Measurements from ENCODE around the gene PRDM2.

The PRDM2 gene

DNA sequence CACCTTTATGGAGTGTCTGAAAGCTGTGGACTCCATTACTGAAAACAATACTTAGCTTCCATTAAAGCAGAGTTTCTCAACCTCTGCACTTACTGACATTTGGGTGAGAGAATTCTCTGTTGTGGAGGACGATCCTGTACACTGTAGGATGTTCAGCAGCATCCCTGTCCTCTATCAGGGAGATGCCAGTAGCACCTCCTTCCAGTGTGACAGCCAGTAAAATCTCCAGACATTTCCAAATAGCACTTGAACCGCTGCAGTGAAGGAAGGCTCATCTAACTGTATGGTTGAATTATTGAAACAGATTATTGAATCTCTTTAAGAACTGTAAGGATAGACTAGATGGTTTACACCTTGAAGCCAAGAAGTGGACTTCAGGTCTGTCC, 3.1 kb downstream of the PRDM2 start:
- in situ Hi-C loops (cut with MboI; ENCODE audit: low sequenced_read_pairs, unreplicated experiment): no loop called here
- TF ChIP-seq, protein P1, sequence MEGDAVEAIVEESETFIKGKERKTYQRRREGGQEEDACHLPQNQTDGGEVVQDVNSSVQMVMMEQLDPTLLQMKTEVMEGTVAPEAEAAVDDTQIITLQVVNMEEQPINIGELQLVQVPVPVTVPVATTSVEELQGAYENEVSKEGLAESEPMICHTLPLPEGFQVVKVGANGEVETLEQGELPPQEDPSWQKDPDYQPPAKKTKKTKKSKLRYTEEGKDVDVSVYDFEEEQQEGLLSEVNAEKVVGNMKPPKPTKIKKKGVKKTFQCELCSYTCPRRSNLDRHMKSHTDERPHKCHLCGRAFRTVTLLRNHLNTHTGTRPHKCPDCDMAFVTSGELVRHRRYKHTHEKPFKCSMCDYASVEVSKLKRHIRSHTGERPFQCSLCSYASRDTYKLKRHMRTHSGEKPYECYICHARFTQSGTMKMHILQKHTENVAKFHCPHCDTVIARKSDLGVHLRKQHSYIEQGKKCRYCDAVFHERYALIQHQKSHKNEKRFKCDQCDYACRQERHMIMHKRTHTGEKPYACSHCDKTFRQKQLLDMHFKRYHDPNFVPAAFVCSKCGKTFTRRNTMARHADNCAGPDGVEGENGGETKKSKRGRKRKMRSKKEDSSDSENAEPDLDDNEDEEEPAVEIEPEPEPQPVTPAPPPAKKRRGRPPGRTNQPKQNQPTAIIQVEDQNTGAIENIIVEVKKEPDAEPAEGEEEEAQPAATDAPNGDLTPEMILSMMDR (IDR thresholded peaks at IDR 0.05; ENCODE audit: borderline replicate concordance, control extremely low read depth, extremely low read depth, insufficient read depth, missing control alignments): no peak
- no peak for DNase-seq (ENCODE audit: low spot score)

DNA sequence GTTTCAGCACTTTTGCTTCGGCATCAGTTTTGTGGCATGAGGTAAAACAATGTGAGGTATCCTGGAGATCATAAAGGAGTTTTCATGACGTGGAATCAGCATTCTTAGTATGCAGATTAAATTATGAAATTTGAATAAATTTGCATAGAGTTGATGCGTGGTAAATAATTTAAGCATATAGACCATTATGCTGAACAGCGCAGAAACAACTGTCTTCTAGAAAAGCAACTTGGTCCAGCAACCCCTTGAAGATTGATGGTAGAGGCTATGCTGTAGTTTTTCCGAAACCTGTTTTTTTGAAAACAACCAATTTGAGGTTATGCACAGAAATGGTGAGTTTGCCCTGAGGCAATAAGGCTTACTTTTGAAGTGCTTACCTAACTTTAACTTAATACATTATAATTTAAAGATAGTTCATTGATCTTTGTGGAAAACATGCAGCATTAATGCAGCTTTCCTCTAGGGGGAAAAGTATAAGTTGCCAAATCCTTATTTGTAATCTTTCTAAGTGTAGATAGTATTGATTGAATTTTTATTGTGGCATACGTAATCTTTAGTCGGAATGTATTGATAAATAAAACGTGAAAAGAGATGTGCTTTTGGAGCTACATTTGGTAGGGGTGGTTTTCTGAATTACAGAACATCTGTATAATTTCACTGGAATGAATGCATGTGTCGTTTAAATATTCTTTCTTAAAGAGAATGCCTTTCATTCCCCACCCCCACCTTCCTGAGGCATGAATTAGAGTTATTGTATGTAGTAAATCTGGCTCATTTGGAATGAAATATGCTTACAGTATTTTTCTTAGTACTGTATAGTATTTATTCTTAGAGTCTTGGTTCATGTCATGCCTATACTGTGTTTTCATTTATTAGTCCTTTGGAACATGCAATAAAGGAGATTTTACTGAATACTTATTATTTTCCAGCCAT, 3.8 kb downstream of the PRDM2 start:
- TF ChIP-seq, protein P1 (IDR thresholded peaks at IDR 0.05; ENCODE audit: borderline replicate concordance, control extremely low read depth, extremely low read depth, insufficient read depth, missing control alignments): no peak
- in situ Hi-C loops (cut with MboI; ENCODE audit: low sequenced_read_pairs, unreplicated experiment): no loop called here
- no peak for DNase-seq (ENCODE audit: low spot score)

DNA sequence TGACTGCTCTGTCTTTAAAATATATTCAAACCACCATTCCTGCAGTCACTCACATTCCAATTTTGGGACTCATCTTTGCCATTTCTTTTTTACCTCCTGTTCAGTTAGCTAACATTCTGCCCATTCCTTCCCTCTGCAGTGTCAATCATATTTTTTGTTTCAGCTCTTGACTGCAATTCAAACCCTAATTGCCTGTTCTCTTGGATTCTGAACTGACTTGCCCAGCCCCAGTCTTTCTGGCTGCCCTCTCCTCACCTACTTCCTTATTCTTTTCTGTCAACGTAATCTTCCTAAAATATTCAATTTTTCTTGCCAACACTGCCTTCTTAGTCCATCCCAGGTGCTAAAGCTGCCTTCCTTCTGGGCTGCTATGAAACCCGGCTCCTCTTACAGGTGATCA, 6.1 kb downstream of the PRDM2 start:
- TF ChIP-seq, protein P1 (IDR thresholded peaks at IDR 0.05; ENCODE audit: borderline replicate concordance, control extremely low read depth, extremely low read depth, insufficient read depth, missing control alignments): no peak

DNA sequence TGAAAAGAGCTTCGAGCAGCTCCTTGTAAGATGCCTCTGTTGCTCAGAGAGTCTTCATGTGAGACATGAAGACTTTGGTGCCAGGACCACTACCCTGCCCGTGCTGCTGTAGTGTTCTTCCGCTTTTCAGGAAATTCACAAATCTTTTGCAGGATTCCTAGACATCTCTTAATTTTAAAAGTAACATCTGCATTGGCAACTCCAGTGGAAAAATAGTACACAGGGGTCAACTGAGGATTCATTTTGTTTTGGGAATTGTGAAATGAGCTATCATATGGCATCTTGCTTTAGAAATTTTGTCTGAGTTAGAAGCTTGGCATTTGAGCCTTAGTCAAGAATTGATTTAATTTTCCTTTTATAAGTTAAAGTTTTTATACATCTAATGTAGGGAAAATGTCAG, 7.2 kb downstream of the PRDM2 start:
- TF ChIP-seq, protein P1 (IDR thresholded peaks at IDR 0.05; ENCODE audit: borderline replicate concordance, control extremely low read depth, extremely low read depth, insufficient read depth, missing control alignments): no peak
- no peak for DNase-seq (ENCODE audit: low spot score)
- in situ Hi-C loops (cut with MboI; ENCODE audit: low sequenced_read_pairs, unreplicated experiment): no loop called here

More for the DNA sequence above, 6.1 kb downstream of the PRDM2 start:
- in situ Hi-C loops (cut with MboI; ENCODE audit: low sequenced_read_pairs, unreplicated experiment): no loop called here
- no peak for DNase-seq (ENCODE audit: low spot score)

DNA sequence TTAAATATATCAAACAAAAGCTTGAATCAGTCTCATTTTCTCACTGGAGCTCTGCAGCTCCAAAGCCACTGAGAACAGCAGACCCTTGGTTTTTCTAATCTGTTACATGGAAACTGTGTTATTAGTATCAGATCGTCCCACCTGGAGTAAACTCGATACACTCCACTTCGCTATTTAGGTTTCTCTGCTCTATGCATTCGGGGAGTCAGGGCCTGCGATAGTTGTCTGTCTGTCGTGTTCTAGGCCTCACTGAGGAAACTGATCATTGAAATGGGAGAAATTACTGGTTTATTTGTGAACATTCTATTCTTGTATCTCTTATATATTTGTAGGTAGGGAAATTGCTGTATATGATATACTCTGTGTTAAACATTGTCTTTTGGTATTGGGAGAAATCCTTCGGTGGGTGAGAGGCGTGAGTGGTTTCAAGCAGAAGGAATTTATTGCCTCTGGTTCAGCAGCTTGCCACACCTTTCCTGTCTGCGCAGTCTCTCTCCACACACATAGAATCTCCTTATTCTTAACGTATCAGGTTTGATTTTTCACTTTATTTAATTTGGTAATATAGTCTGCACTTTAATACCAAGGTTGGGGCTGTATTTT, 8.5 kb downstream of the PRDM2 start:
- TF ChIP-seq, protein P1 (IDR thresholded peaks at IDR 0.05; ENCODE audit: borderline replicate concordance, control extremely low read depth, extremely low read depth, insufficient read depth, missing control alignments): no peak
- in situ Hi-C loops (cut with MboI; ENCODE audit: low sequenced_read_pairs, unreplicated experiment): no loop called here
- DNase-seq (ENCODE audit: low spot score): no peak

DNA sequence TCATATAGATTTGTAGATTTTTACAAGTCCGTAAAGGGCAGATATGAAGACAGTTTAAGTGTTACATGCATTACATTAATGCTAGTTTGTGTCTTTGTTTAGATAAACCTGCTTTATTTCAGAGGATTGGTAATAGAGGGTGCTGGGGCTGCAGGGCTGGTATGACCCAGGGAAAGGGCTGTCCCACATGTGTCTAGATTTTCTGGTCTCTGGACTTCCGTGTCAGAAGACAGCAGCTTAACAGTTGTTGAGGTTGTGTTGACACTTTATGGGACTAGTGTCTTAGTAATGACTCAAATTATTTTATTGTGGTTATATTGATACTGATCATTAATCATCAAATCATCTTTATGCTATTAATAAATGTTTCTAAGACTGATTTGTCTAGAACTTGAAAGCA, 10.1 kb downstream of the PRDM2 start:
- in situ Hi-C loops (cut with MboI; ENCODE audit: low sequenced_read_pairs, unreplicated experiment): no loop called here
- TF ChIP-seq, protein P1 (IDR thresholded peaks at IDR 0.05; ENCODE audit: borderline replicate concordance, control extremely low read depth, extremely low read depth, insufficient read depth, missing control alignments): no peak
- no peak for DNase-seq (ENCODE audit: low spot score)

Measured in GM13976 (cell line).